ENCODE data around the gene KCNA2.

DNA sequence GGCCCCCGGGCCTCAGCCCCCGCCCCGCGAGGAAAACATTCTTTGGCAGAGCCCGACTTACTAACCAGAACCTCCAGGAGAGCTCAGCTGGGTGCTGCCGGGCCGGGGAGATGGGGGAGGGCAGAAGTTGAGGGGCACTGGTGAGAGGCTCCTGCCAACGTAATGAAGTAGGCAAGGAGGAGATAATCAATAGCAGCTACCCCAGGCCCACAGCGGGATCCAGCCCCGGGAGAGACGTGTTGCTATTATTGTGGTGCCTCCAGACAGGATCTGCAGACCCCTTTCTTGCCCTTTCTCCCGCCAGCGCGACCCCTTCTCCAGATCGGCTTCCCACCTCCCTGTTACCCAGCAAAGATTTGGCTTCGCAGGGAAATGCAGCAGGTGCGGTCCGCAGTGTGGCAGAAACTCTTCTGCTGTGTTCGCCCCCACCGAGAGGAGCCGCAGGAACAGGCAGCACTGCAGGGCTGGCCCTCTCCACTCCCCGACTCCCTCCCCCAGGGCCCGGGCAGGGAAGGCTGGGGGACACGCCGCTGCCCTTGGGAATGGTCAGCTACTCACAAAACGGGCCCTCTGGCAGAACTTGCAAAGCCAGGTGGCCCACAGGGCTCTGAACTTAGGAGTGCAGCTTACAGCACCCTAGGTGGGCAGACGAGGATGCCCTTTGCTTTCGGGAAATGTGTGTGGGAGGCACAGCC, 1.5 kb upstream of the KCNA2 start:
- TF ChIP-seq, protein P1, sequence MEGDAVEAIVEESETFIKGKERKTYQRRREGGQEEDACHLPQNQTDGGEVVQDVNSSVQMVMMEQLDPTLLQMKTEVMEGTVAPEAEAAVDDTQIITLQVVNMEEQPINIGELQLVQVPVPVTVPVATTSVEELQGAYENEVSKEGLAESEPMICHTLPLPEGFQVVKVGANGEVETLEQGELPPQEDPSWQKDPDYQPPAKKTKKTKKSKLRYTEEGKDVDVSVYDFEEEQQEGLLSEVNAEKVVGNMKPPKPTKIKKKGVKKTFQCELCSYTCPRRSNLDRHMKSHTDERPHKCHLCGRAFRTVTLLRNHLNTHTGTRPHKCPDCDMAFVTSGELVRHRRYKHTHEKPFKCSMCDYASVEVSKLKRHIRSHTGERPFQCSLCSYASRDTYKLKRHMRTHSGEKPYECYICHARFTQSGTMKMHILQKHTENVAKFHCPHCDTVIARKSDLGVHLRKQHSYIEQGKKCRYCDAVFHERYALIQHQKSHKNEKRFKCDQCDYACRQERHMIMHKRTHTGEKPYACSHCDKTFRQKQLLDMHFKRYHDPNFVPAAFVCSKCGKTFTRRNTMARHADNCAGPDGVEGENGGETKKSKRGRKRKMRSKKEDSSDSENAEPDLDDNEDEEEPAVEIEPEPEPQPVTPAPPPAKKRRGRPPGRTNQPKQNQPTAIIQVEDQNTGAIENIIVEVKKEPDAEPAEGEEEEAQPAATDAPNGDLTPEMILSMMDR (IDR thresholded peaks at IDR 0.05) = no peak
- no peak for TF ChIP-seq POLR2A (IDR thresholded peaks at IDR 0.05)

All from prostate gland (tissue), 2 donors.